ENCODE measurements around the gene PALM2AKAP2. TPM values are rescaled to one million over a fixed set of nuclear protein-coding genes. Genes with fewer than 3 reads are reported as not detected.

The PALM2AKAP2 gene
- total RNA-seq, 2 donors from 2014 or later: 0.98 to 2.7 TPM

- no peak for DNase-seq
- no peak for ATAC-seq
- intact Hi-C loops (cut with DNase I, micrococcal nuclease): no loop called here
Measured at GRCh38 chr9:109828254-109828653, 48.3 kb downstream of the PALM2AKAP2 start.
